Heart right ventricle (tissue), 16 donors: Measurements from ENCODE around the gene FBXO44. TPM values are rescaled to one million over a fixed set of nuclear protein-coding genes. Genes with fewer than 3 reads are reported as not detected.

ENCODE experiments used
- ATAC-seq, 8 donors: fragments of 200-7000 bp; cut with Tn5 transposase; one replicate each; pipeline ENCODE4 v1.9.1; 2020; ENCODE audit warnings: mild to moderate bottlenecking in 8 of 8, moderate library complexity in 8 of 8, moderate number of reproducible peaks in 1 of 8
- DNase-seq, 2 donors: peaks; one replicate each; pipeline ENCODE4 v3.0.0-alpha.2; 2020
- H3K27ac ChIP-seq, 10 donors: fragments of 200-600 bp; sonication (generic) in 2 of 10; one replicate each; pipeline versions ENCODE4 v1.5.0 to v1.8.0; 2020 to 2022; ENCODE audit warnings: mild to moderate bottlenecking in 3 of 10
- H3K27me3 ChIP-seq, 7 donors: fragments of 200-600 bp; one replicate each; pipeline ENCODE4 v1.8.0; 2021 to 2022; ENCODE audit warnings: mild to moderate bottlenecking in 2 of 7
- H3K36me3 ChIP-seq, 9 donors: fragments of 200-600 bp; sonication (generic) in 1 of 9; one replicate each; pipeline versions ENCODE4 v1.5.0 to v1.8.0; 2020 to 2022; ENCODE audit warnings: mild to moderate bottlenecking in 2 of 9
- H3K4me1 ChIP-seq, 9 donors: fragments of 200-600 bp; sonication (generic) in 1 of 9; one replicate each; pipeline versions ENCODE4 v1.5.0 to v1.8.0; 2020 to 2022; ENCODE audit warnings: mild to moderate bottlenecking in 4 of 9
- H3K4me3 ChIP-seq, 10 donors: fragments of 200-600 bp; sonication (generic) in 2 of 10; one replicate each; pipeline versions ENCODE4 v1.5.0 to v1.8.0; 2020 to 2022; ENCODE audit warnings: mild to moderate bottlenecking in 7 of 10, moderate library complexity in 2 of 10
- H3K9me3 ChIP-seq, 11 donors: fragments of 200-600 bp in 10 of 11; sonication (generic) in 2 of 11; one replicate each; pipeline versions ENCODE4 v1.5.0 to v1.8.0; 2013 to 2022; ENCODE audit warnings: mild to moderate bottlenecking in 2 of 11, control low read depth in 1 of 11, moderate library complexity in 1 of 11
- WGBS, 2 donors: extraction: QIAGEN DNeasy Blood & Tissue Kit; methylation state at CpG; one replicate each; pipeline ENCODE4 v1.1.7; 2013; ENCODE audit warnings: inconsistent platforms in 1 of 2; 5-methylcytosine and 5-hydroxymethylcytosine counted together
- intact Hi-C, 10 donors: fragments of 100-400 bp; cut with DNase I; formaldehyde crosslinking; loops; one replicate each; pipeline versions ENCODE4 v1.11.1 to v1.14.2; 2022
- polyA plus RNA-seq, 2 donors: library from polyadenylated mRNA; stranded (reverse); fragments of 200-250 nt; gene quantifications; one replicate each; pipeline ENCODE4 v1.2.3, GENCODE V29; 2013
- total RNA-seq, 10 donors: library from RNA; stranded (reverse); fragmentation: NEBNext Ultra II Directional in 3 of 10; extraction: Animal tissue kit (Norgen Biotek cat#: 25700) in 3 of 10; gene quantifications; one replicate each; pipeline versions ENCODE4 v1.2.1 to v1.2.4, GENCODE V29; 2021 to 2023
- TF ChIP-seq, protein P1 (sequence below), 9 donors: fragments of 200-600 bp; sonication (generic) in 2 of 9; IDR thresholded peaks; one replicate each; pipeline versions ENCODE4 v1.5.0 to v1.8.0; 2021 to 2022; ENCODE audit warnings: antibody characterized with exemption in 9 of 9, mild to moderate bottlenecking in 5 of 9, moderate library complexity in 1 of 9
- donor health status: Arrhythmogenic right ventricular cardiomyopathy.
- donor health status: ischemic (EF 13 %, LVEDD 7.1; RV severe dilation, severe dysfunction).
- donor health status: healthy with polysubstance abuse.
- donor health status: DM: no; HTN: yes; CAD: no.
- donor health status: DM: no; HTN: no; CAD: no.
- donor health status: ischemic (EF 25% LVEDD 6.9; RV normal size, moderate dysfunction).
- donor health status: ischemic (EF 25% LVEDD 5.7; RV mildly dilated, moderate dysfunction).
- donor health status: healthy.
- donor health status: DM: yes; HTN: yes; CAD: no.
- donor health status: Ischemic cardiomyopathy.
- donor health status: ischemic (EF 35%, LVEDD 5.7; RV mildly dilated, moderate dysfunction).
- donor health status: nonischemic (EF 11% LVEDD 7.7; RV severe dilation, severe dysfunction).
- donor health status: DM: yes; HTN: yes; CAD: no.
- donor health status: PGD.
- donor health status: ischemic (EF 29% LVEDD 5.4; RV normal size, mild dysfunction).
- donor health status: nonischemic (EF 23%, LVEDD 6.1; RV moderate dilation, normal function).

Gene FBXO44
- total and polyA plus RNA-seq, 12 donors: 10.1 to 28.2 (median 15.8) TPM

DNA sequence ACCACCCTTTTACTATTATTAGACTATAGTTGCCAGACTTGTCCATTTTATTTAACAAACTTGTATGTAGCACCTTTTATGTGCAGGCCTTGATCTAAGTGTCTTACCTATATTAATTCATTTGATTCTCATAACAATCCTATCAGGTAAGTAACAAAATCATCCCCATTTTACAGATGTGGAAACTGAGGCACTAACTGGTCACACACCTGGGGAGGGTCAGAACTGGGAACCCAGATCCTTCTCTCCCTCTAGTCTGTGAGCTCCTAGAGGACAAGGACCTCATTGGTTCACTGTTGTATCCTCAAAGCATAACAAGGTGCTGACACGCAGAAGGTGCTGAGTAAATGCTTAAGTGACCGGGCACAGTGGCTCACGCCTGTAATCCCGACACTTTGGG lies 15.3 kb upstream of the FBXO44 start:
- Histone ChIP-seq H3K4me3 (no peak overlapping the region), H3K27me3 (peaks cover 0 to 70% (median 31%) of the 10 kb centered on the region in 7 donors), H3K4me1 (peaks cover 0 to 17% (median 7%) of the 10 kb centered on the region in 9 donors), H3K36me3 (no peaks in the 10 kb centered on the region), H3K27ac (no peak overlapping the region), H3K9me3 (no peaks in the 10 kb centered on the region)
- ATAC-seq: no peak
- DNase-seq: no peak
- 74 to 81% methylated on average over 4 of the region's 4 CpGs for WGBS, 2 donors
- intact Hi-C loops: loop anchor here in 2 of 10 donors (10.0 kb wide), 2 partner anchors 155 to 165 kb away; partner anchors contain the start of gene DISP3 (in 1 of the 2)
- TF ChIP-seq, protein P1, sequence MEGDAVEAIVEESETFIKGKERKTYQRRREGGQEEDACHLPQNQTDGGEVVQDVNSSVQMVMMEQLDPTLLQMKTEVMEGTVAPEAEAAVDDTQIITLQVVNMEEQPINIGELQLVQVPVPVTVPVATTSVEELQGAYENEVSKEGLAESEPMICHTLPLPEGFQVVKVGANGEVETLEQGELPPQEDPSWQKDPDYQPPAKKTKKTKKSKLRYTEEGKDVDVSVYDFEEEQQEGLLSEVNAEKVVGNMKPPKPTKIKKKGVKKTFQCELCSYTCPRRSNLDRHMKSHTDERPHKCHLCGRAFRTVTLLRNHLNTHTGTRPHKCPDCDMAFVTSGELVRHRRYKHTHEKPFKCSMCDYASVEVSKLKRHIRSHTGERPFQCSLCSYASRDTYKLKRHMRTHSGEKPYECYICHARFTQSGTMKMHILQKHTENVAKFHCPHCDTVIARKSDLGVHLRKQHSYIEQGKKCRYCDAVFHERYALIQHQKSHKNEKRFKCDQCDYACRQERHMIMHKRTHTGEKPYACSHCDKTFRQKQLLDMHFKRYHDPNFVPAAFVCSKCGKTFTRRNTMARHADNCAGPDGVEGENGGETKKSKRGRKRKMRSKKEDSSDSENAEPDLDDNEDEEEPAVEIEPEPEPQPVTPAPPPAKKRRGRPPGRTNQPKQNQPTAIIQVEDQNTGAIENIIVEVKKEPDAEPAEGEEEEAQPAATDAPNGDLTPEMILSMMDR (IDR thresholded peaks at IDR 0.05): no peak

DNA sequence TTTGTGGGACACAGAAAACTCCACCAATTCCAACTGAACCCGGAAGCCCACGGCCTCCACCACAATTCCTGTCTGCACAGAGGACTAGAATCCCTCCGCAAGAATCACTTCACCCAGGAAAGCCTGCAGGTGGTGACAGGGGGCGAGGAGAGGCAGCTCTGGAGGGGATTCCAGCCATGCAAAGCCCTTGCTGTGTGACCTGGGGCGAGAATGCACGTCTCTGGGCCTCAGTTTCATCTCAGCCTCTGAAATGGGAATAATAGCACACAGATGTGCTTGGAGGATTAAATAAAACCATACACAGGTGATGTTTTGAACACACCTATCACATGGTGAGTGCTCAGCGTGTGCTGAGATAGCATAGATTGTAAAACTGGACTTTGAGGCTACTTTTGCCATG lies 14.6 kb upstream of the FBXO44 start:
- TF ChIP-seq, protein P1 (IDR thresholded peaks at IDR 0.05): no peak
- no peaks in the 10 kb centered on the region for H3K36me3 ChIP-seq
- intact Hi-C loops: loop anchor here (5.0 to 10.0 kb wide), 10 partner anchors 163 to 603 kb away; partner anchors contain the start of genes DISP3 (in 2 of the 10) and MASP2 (in 1 of the 10)
- H3K9me3 ChIP-seq: no peaks in the 10 kb centered on the region
- no peak overlapping the region for H3K27ac ChIP-seq
- peaks cover 0 to 67% (median 25%) of the 10 kb centered on the region in 7 donors for H3K27me3 ChIP-seq
- ATAC-seq: no peak
- H3K4me1 ChIP-seq: peaks cover 0 to 17% (median 7%) of the 10 kb centered on the region in 9 donors
- 56 to 61% methylated on average over 7 of the region's 7 CpGs for WGBS, 2 donors
- no peak overlapping the region for H3K4me3 ChIP-seq
- DNase-seq: no peak

DNA sequence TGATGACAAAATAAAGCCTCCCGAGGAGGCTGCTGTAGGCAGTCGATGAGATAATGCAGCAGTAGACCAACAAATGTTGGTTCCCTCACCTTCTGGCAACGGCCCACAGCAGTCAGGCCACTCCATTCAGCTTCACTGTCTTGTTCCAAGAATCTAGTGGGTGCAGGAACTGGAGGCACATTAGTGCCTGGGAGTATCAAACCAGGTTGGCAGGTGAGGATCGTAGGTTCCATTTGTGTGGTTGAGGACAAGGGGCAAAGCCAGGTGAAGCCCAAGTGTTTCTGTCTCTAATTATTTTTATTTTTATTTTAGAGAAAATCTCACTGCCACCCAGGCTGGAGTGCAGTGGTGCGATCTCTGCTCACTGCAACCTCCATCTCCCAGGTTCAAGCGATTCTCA lies 13.7 kb upstream of the FBXO44 start:
- WGBS, 2 donors: 57 to 65% methylated on average over 6 of the region's 6 CpGs
- Histone ChIP-seq H3K27ac (no peak overlapping the region), H3K27me3 (peaks cover 0 to 72% (median 25%) of the 10 kb centered on the region in 7 donors), H3K4me3 (no peak overlapping the region), H3K36me3 (no peaks in the 10 kb centered on the region), H3K9me3 (no peaks in the 10 kb centered on the region), H3K4me1 (peaks cover 0 to 17% (median 7%) of the 10 kb centered on the region in 9 donors)
- TF ChIP-seq, protein P1 (IDR thresholded peaks at IDR 0.05): no peak
- ATAC-seq (peak in 1 of 8 donors; percentile 11), DNase-seq (no peak)
- intact Hi-C loops: loop anchor here (5.0 to 10.0 kb wide), 10 partner anchors 164 to 604 kb away; partner anchors contain the start of genes DISP3 (in 2 of the 10) and MASP2 (in 1 of the 10)

DNA sequence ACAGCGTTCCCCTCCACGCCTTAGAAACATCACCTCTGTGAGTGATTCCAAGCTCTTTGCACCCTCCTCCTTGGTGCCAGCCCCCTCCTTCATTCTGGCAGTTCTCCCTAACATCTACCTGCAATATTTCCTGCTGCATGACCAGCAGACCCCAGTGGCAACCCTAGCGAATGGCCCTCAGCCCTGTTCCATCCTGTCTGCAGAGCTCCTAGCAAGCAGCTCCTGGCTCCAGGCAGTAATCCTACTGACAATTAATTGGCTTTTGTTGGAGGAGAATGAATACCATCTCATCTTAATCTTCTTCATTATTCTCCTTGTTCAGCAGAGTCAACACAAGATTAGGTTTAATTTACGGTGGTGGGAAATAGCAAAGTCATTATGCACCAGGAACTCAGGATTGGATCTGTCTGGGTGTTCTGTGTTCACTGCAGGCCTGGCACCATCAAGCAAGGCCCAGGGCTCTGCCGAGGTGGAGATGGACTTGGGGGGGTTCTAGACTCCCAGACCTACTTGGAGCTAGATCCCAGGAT lies 12.8 kb upstream of the FBXO44 start:
- Histone ChIP-seq H3K9me3 (no peaks in the 10 kb centered on the region), H3K4me1 (peaks cover 0 to 17% (median 7%) of the 10 kb centered on the region in 9 donors), H3K27ac (no peak overlapping the region), H3K4me3 (no peak overlapping the region), H3K36me3 (no peaks in the 10 kb centered on the region), H3K27me3 (peaks cover 0 to 72% (median 20%) of the 10 kb centered on the region in 7 donors)
- ATAC-seq: no peak
- TF ChIP-seq, protein P1 (IDR thresholded peaks at IDR 0.05): no peak
- DNase-seq: no peak
- WGBS, 2 donors: 46 to 59% methylated on average over 5 of the region's 5 CpGs
- intact Hi-C loops: loop anchor here (2.0 to 10.0 kb wide), 16 partner anchors 163 to 605 kb away; partner anchors contain the start of genes DISP3 (in 3 of the 10) and MASP2 (in 1 of the 10)
